HEK293 (cell line): Measurements from ENCODE around the gene CGGBP1.

ENCODE experiments used
- MZF1 ChIP-seq: fragments of 450-650 bp; formaldehyde crosslinking; IDR thresholded peaks from 2 replicates; pipeline ENCODE4 v1.5.1; 2017; ENCODE audit warnings: missing biosample characterization, missing genetic modification characterization, borderline replicate concordance
- ZEB2 ChIP-seq: fragments of 450-650 bp; formaldehyde crosslinking; IDR thresholded peaks from 2 replicates; pipeline ENCODE4 v1.5.1; 2016; ENCODE audit warnings: missing biosample characterization, missing genetic modification characterization
- ZNF174 ChIP-seq: fragments of 450-650 bp; formaldehyde crosslinking; IDR thresholded peaks from 2 replicates; pipeline ENCODE4 v1.5.0; 2017; ENCODE audit warnings: missing biosample characterization, mild to moderate bottlenecking, missing genetic modification characterization
- ZNF175 ChIP-seq: fragments of 450-650 bp; formaldehyde crosslinking; IDR thresholded peaks from 2 replicates; pipeline ENCODE4 v1.5.1; 2016; ENCODE audit warnings: missing biosample characterization, missing genetic modification characterization
- ZNF544 ChIP-seq: fragments of 450-650 bp; formaldehyde crosslinking; IDR thresholded peaks from 2 replicates; pipeline ENCODE4 v1.5.0; 2017; ENCODE audit warnings: missing biosample characterization, missing genetic modification characterization
- ZNF555 ChIP-seq: fragments of 450-650 bp; formaldehyde crosslinking; conservative IDR thresholded peaks from 2 replicates; pipeline ENCODE4 v1.5.1; 2017; ENCODE audit warnings: missing biosample characterization, mild to moderate bottlenecking, missing genetic modification characterization, inconsistent platforms
- ZNF560 ChIP-seq: fragments of 450-650 bp; formaldehyde crosslinking; IDR thresholded peaks from 2 replicates; pipeline ENCODE4 v1.5.1; 2017; ENCODE audit warnings: missing biosample characterization, missing genetic modification characterization, borderline replicate concordance
- ZNF747 ChIP-seq: fragments of 450-650 bp; formaldehyde crosslinking; IDR thresholded peaks from 2 replicates; pipeline ENCODE4 v1.5.1; 2016; ENCODE audit warnings: missing biosample characterization, missing genetic modification characterization
- TF ChIP-seq, protein P1 (sequence below): fragments of 450-650 bp; formaldehyde crosslinking; IDR thresholded peaks from 2 replicates; pipeline ENCODE4 v1.5.1; 2016; ENCODE audit warnings: missing biosample characterization, missing genetic modification characterization
- TF ChIP-seq, protein P2 (sequence below): fragments of 450-650 bp; formaldehyde crosslinking; IDR thresholded peaks from 2 replicates; pipeline ENCODE4 v1.5.1; 2016; ENCODE audit warnings: missing biosample characterization, missing genetic modification characterization

GRCh38 chr3:88013592-88013991 lies 45.2 kb downstream of the CGGBP1 start:
- TF ChIP-seq ZNF544 (tag by site-specific recombination) (no peak), ZNF747 (tag by site-specific recombination) (no peak), MZF1 (tag by site-specific recombination) (no peak), ZNF174 (tag by site-specific recombination) (no peak), ZNF175 (no peak), ZEB2 (tag by site-specific recombination) (no peak), ZNF555 (tag by site-specific recombination) (no peak), ZNF560 (no peak)
- TF ChIP-seq, protein P1, sequence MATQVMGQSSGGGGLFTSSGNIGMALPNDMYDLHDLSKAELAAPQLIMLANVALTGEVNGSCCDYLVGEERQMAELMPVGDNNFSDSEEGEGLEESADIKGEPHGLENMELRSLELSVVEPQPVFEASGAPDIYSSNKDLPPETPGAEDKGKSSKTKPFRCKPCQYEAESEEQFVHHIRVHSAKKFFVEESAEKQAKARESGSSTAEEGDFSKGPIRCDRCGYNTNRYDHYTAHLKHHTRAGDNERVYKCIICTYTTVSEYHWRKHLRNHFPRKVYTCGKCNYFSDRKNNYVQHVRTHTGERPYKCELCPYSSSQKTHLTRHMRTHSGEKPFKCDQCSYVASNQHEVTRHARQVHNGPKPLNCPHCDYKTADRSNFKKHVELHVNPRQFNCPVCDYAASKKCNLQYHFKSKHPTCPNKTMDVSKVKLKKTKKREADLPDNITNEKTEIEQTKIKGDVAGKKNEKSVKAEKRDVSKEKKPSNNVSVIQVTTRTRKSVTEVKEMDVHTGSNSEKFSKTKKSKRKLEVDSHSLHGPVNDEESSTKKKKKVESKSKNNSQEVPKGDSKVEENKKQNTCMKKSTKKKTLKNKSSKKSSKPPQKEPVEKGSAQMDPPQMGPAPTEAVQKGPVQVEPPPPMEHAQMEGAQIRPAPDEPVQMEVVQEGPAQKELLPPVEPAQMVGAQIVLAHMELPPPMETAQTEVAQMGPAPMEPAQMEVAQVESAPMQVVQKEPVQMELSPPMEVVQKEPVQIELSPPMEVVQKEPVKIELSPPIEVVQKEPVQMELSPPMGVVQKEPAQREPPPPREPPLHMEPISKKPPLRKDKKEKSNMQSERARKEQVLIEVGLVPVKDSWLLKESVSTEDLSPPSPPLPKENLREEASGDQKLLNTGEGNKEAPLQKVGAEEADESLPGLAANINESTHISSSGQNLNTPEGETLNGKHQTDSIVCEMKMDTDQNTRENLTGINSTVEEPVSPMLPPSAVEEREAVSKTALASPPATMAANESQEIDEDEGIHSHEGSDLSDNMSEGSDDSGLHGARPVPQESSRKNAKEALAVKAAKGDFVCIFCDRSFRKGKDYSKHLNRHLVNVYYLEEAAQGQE, result no peak
- TF ChIP-seq, protein P2, sequence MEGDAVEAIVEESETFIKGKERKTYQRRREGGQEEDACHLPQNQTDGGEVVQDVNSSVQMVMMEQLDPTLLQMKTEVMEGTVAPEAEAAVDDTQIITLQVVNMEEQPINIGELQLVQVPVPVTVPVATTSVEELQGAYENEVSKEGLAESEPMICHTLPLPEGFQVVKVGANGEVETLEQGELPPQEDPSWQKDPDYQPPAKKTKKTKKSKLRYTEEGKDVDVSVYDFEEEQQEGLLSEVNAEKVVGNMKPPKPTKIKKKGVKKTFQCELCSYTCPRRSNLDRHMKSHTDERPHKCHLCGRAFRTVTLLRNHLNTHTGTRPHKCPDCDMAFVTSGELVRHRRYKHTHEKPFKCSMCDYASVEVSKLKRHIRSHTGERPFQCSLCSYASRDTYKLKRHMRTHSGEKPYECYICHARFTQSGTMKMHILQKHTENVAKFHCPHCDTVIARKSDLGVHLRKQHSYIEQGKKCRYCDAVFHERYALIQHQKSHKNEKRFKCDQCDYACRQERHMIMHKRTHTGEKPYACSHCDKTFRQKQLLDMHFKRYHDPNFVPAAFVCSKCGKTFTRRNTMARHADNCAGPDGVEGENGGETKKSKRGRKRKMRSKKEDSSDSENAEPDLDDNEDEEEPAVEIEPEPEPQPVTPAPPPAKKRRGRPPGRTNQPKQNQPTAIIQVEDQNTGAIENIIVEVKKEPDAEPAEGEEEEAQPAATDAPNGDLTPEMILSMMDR (tag by site-specific recombination), result no peak
